HG02885 (cell line): Measurements from ENCODE around the gene NEU2.
"Not testable (repeated sequence)": the region's sequence is repeated elsewhere in the genome, so short reads cannot be mapped to it uniquely, and the experiment has no call there.

Experiments
- ATAC-seq: cut with Tn5 transposase; IDR thresholded peaks from one replicate; pipeline ENCODE4 v1.9.1; 2021; ENCODE audit warnings: mild to moderate bottlenecking; ENCODE audit not compliant: unreplicated experiment, poor library complexity

The NEU2 gene

GRCh38 chr2:233009661-233010060 is 22.8 kb upstream of the NEU2 start:
- ATAC-seq = no peak

- ATAC-seq = no peak
Observed at GRCh38 chr2:233010569-233011267, 21.8 kb upstream of the NEU2 start.

GRCh38 chr2:233011268-233011650 is 21.2 kb upstream of the NEU2 start:
- ATAC-seq = no peak

- no peak for ATAC-seq
Observed at GRCh38 chr2:233011702-233012131, 20.8 kb upstream of the NEU2 start.

GRCh38 chr2:233012301-233012971 is 20.0 kb upstream of the NEU2 start:
- no peak for ATAC-seq

- no peak for ATAC-seq
Observed at GRCh38 chr2:233013027-233013461, 19.4 kb upstream of the NEU2 start, which contains the start of gene NGEF. Gene NGEF, minus strand, starts transcription at chr2:233013256. Its CDS starts 38,366 bp downstream, at chr2:232974890.

GRCh38 chr2:233013650-233014049 is 18.8 kb upstream of the NEU2 start:
- ATAC-seq = no peak

- ATAC-seq = no peak
Observed at GRCh38 chr2:233015019-233015645, 17.3 kb upstream of the NEU2 start.

GRCh38 chr2:233017947-233018346 is 14.5 kb upstream of the NEU2 start:
- ATAC-seq = no peak

GRCh38 chr2:233019610-233020009 is 12.9 kb upstream of the NEU2 start:
- ATAC-seq = not testable (repeated sequence)

GRCh38 chr2:233020454-233020853 is 12.0 kb upstream of the NEU2 start:
- no peak for ATAC-seq

GRCh38 chr2:233021771-233022170 is 10.7 kb upstream of the NEU2 start:
- ATAC-seq = no peak

GRCh38 chr2:233022561-233022960 is 9.9 kb upstream of the NEU2 start:
- ATAC-seq = no peak

- ATAC-seq = no peak
Observed at GRCh38 chr2:233023007-233023760, 9.3 kb upstream of the NEU2 start.

GRCh38 chr2:233023761-233024410 is 8.6 kb upstream of the NEU2 start:
- no peak for ATAC-seq

GRCh38 chr2:233025706-233026105 is 6.8 kb upstream of the NEU2 start:
- ATAC-seq = no peak

- ATAC-seq = no peak
Observed at GRCh38 chr2:233026198-233026813, 6.2 kb upstream of the NEU2 start.

- no peak for ATAC-seq
Observed at GRCh38 chr2:233029321-233029720, 3.2 kb upstream of the NEU2 start.

GRCh38 chr2:233031556-233032500 is 644 bp upstream of the NEU2 start:
- ATAC-seq = no peak
